OCI-LY7 (cell line): Measurements from ENCODE around the gene MSL1. TPM values are rescaled to one million over a fixed set of nuclear protein-coding genes. Genes with fewer than 3 reads are reported as not detected.
A peak's percentile ranks its signal among the peaks of the same experiment; 100 is the strongest.

Experiments
- BruUV-seq: library from RNA; stranded (reverse); fragments of 400-500 nt; replicated peaks from 2 replicates; lab custom pipeline; 2021; lab: Mats Ljungman, UMichigan
- CTCF ChIA-PET: fragments of 300-600 bp; sonication (Branson Sonifier 250); formaldehyde crosslinking; loops from one replicate; lab custom pipeline; 2022; ENCODE audit warnings: antibody characterized with exemption; ENCODE audit not compliant: unreplicated experiment; lab: Charles Lee
- POLR2A ChIA-PET: fragments of 300-600 bp; sonication (Branson Sonifier 250); formaldehyde crosslinking; loops from one replicate; lab custom pipeline; 2022; ENCODE audit warnings: antibody characterized with exemption; lab: Charles Lee
- DNase-seq: peaks from one replicate; pipeline ENCODE4 v3.0.0-alpha.2; 2015; ENCODE audit warnings: low spot score
- H2AFZ ChIP-seq: fragments of 200-600 bp; sonication (generic), shearing (Covaris generic); 2 replicates; pipeline ENCODE4 v1.6.1; 2014; ENCODE audit warnings: mild to moderate bottlenecking, antibody characterized with exemption, low read length, moderate library complexity
- H3K27ac ChIP-seq: fragments of 200-600 bp; sonication (generic); 2 replicates; pipeline ENCODE4 v1.5.1; 2014; ENCODE audit warnings: mixed run types, low read depth, mild to moderate bottlenecking, moderate library complexity, low read length, inconsistent platforms; ENCODE audit not compliant: poor library complexity, severe bottlenecking
- H3K36me3 ChIP-seq: fragments of 200-600 bp; sonication (generic); 2 replicates; pipeline ENCODE4 v1.6.1; 2014; ENCODE audit warnings: mild to moderate bottlenecking, antibody characterized with exemption, low read length, moderate library complexity, mixed read lengths; ENCODE audit not compliant: insufficient read depth
- H3K4me1 ChIP-seq: fragments of 200-600 bp; sonication (generic); 2 replicates; pipeline ENCODE4 v1.5.1; 2014; ENCODE audit warnings: mild to moderate bottlenecking, low read length; ENCODE audit not compliant: insufficient read depth, poor library complexity, severe bottlenecking
- H3K4me2 ChIP-seq: fragments of 200-600 bp; sonication (generic); 2 replicates; pipeline ENCODE4 v1.6.1; 2014; ENCODE audit warnings: mild to moderate bottlenecking, low read length
- H3K4me3 ChIP-seq: fragments of 200-600 bp; sonication (generic); 2 replicates; pipeline ENCODE4 v1.5.1; 2014; ENCODE audit warnings: mild to moderate bottlenecking, low read depth, low read length; ENCODE audit not compliant: poor library complexity, severe bottlenecking
- H3K79me2 ChIP-seq: fragments of 200-600 bp; sonication (generic); 2 replicates; pipeline ENCODE4 v1.6.1; 2016; ENCODE audit warnings: low read depth, mild to moderate bottlenecking, low read length, moderate library complexity, mixed read lengths; ENCODE audit not compliant: insufficient read depth
- H3K9me2 ChIP-seq: fragments of 200-600 bp; sonication (generic); 2 replicates; pipeline ENCODE4 v1.6.1; 2016; ENCODE audit warnings: mild to moderate bottlenecking, low read length, mixed read lengths; ENCODE audit not compliant: insufficient read depth
- H3K9me3 ChIP-seq: fragments of 200-600 bp; sonication (generic); 2 replicates; pipeline ENCODE4 v1.6.1; 2014; ENCODE audit warnings: mild to moderate bottlenecking, mixed run types, low read length, mixed read lengths
- H4K20me1 ChIP-seq: fragments of 200-600 bp; sonication (generic); 2 replicates; pipeline ENCODE4 v1.6.1; 2014; ENCODE audit warnings: mild to moderate bottlenecking, antibody characterized with exemption, low read length, moderate library complexity, mixed read lengths; ENCODE audit not compliant: insufficient read depth
- CTCF ChIP-seq: fragments of 200-600 bp; sonication (generic); conservative IDR thresholded peaks from 2 replicates; pipeline ENCODE4 v1.5.1; 2014; ENCODE audit warnings: mild to moderate bottlenecking, antibody characterized with exemption, low read length, moderate library complexity, mixed read lengths
- EZH2phosphoT487 ChIP-seq: fragments of 200-600 bp; sonication (generic); IDR thresholded peaks from 2 replicates; pipeline ENCODE4 v1.6.1; 2018; ENCODE audit warnings: low read depth, borderline replicate concordance, mild to moderate bottlenecking, mixed run types, antibody characterized with exemption, low read length, moderate library complexity, mixed read lengths
- intact Hi-C: fragments of 100-400 bp; cut with micrococcal nuclease; formaldehyde crosslinking; loops from one replicate; pipeline ENCODE4 v1.10.0; 2022; ENCODE audit not compliant: unreplicated experiment
- total RNA-seq, 2 experiments: library from RNA; depleted of rRNA in 1 of 2; stranded (reverse); fragments of >200 nt in 1 of 2; shearing (Covaris generic) in 1 of 2; gene quantifications; 2 replicates each; pipeline ENCODE4 v1.2.3, GENCODE V29; 2014 to 2022

The MSL1 gene
- total RNA-seq, 2 experiments from 2014 or later, result 95.4 to 97.2 TPM

- H3K4me3 ChIP-seq, result no peak overlapping the region
- no peaks in the 10 kb centered on the region for H3K79me2 ChIP-seq
- POLR2A ChIA-PET, result interaction anchor here (0.6 to 1.2 kb wide), 4 partner anchors 52 to 174 kb away, joined by 3 to 4 read pairs (median 3); partner anchors contain the start of gene THRA
- no peak overlapping the region for H3K27ac ChIP-seq
- no peaks in the 10 kb centered on the region for H4K20me1 ChIP-seq
- H3K4me1 ChIP-seq, result peaks cover 56% of the 10 kb centered on the region
- H3K9me2 ChIP-seq, result no peaks in the 10 kb centered on the region
- no peak overlapping the region; the same call in 1 of the 2 replicates for H2AFZ ChIP-seq
- no peaks in the 10 kb centered on the region for H3K9me3 ChIP-seq
- H3K4me2 ChIP-seq, result no peak overlapping the region
- no peak for DNase-seq
- no peaks in the 10 kb centered on the region for H3K36me3 ChIP-seq
- CTCF ChIA-PET, result interaction anchor here (0.7 kb wide), 1 partner anchor 75 kb away, joined by 3 read pairs; no protein-coding TSS in a partner anchor
- intact Hi-C loops, result no loop called here
- BruUV-seq, result no TSS peak
- TF ChIP-seq EZH2phosphoT487, result no peak
- TF ChIP-seq CTCF, result no peak
Observed at GRCh38 chr17:40115101-40115436, 6.7 kb upstream of the MSL1 start.

GRCh38 chr17:40122136-40122998, 596 bp downstream of the MSL1 start:
- H3K9me2 ChIP-seq, result no peaks in the 10 kb centered on the region
- CTCF ChIA-PET, result interaction anchor here (3.0 kb wide), 1 partner anchor 9 kb away, joined by 13 read pairs; no protein-coding TSS in a partner anchor
- H3K4me2 ChIP-seq, result peak overlapping the region; percentile 99
- H3K9me3 ChIP-seq, result no peaks in the 10 kb centered on the region
- POLR2A ChIA-PET, result interaction anchor here (0.6 to 2.3 kb wide), 6 partner anchors 8 to 69 kb away, joined by 3 to 15 read pairs (median 6); partner anchors contain the start of genes CASC3 and NR1D1
- H3K4me1 ChIP-seq, result peaks cover 24% of the 10 kb centered on the region
- H3K27ac ChIP-seq, result peak overlapping the region; percentile 65
- H2AFZ ChIP-seq, result peak overlapping the region; percentile 62
- peaks cover 30% of the 10 kb centered on the region for H3K36me3 ChIP-seq
- no TSS peak for BruUV-seq
- peak overlapping the region; percentile 88 for H3K4me3 ChIP-seq
- 0 out of 2 replicates have a peak, but pooled peaks cover 9% of the 10 kb centered on the region for H4K20me1 ChIP-seq
- H3K79me2 ChIP-seq, result peaks cover 47% of the 10 kb centered on the region
- TF ChIP-seq CTCF (0 out of 2 replicates have a peak, but pooled peaks have one; percentile 24), EZH2phosphoT487 (no peak)
- intact Hi-C loops, result no loop called here
- peak; percentile 63 for DNase-seq
